ENCODE measurements around the gene AGFG1. TPM values are rescaled to one million over a fixed set of nuclear protein-coding genes. Genes with fewer than 3 reads are reported as not detected.
A peak's percentile ranks its signal among the peaks of the same experiment; 100 is the strongest.

Gene AGFG1
- total and polyA plus RNA-seq, 11 donors = 12.0 to 92.1 (median 60.0) TPM

GRCh38 chr2:227442639-227443038 is 29.3 kb upstream of the AGFG1 start:
- TF ChIP-seq, protein P1, sequence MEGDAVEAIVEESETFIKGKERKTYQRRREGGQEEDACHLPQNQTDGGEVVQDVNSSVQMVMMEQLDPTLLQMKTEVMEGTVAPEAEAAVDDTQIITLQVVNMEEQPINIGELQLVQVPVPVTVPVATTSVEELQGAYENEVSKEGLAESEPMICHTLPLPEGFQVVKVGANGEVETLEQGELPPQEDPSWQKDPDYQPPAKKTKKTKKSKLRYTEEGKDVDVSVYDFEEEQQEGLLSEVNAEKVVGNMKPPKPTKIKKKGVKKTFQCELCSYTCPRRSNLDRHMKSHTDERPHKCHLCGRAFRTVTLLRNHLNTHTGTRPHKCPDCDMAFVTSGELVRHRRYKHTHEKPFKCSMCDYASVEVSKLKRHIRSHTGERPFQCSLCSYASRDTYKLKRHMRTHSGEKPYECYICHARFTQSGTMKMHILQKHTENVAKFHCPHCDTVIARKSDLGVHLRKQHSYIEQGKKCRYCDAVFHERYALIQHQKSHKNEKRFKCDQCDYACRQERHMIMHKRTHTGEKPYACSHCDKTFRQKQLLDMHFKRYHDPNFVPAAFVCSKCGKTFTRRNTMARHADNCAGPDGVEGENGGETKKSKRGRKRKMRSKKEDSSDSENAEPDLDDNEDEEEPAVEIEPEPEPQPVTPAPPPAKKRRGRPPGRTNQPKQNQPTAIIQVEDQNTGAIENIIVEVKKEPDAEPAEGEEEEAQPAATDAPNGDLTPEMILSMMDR (IDR thresholded peaks at IDR 0.05) = no peak
- no peak for TF ChIP-seq POLR2A (IDR thresholded peaks at IDR 0.05)
- Histone ChIP-seq H3K9me3 (no peaks in the 10 kb centered on the region), H3K4me1 (no peaks in the 10 kb centered on the region), H3K27ac (no peak overlapping the region), H3K27me3 (no peaks in the 10 kb centered on the region), H3K36me3 (no peaks in the 10 kb centered on the region), H3K4me3 (no peak overlapping the region)
- whole genome bisulfite sequencing, 4 donors = 75 to 91% (median 86%) methylated on average over 1 of the region's 1 CpG
- no peak for ATAC-seq
- intact Hi-C loops (cut with DNase I) = no loop called here
- no peak for DNase-seq

GRCh38 chr2:227443889-227444568 is 27.9 kb upstream of the AGFG1 start:
- H3K27me3 ChIP-seq = no peaks in the 10 kb centered on the region
- no peaks in the 10 kb centered on the region for H3K4me1 ChIP-seq
- no peak for TF ChIP-seq POLR2A (IDR thresholded peaks at IDR 0.05)
- TF ChIP-seq, protein P1 (IDR thresholded peaks at IDR 0.05) = no peak
- 58 to 63% (median 60%) methylated on average over 12 of the region's 12 CpGs for WGBS, 4 donors
- H3K36me3 ChIP-seq = no peaks in the 10 kb centered on the region
- ATAC-seq = no peak
- no peak overlapping the region for H3K4me3 ChIP-seq
- no peak for DNase-seq
- intact Hi-C loops (cut with DNase I) = no loop called here
- H3K27ac ChIP-seq = no peak overlapping the region
- no peaks in the 10 kb centered on the region for H3K9me3 ChIP-seq

DNA sequence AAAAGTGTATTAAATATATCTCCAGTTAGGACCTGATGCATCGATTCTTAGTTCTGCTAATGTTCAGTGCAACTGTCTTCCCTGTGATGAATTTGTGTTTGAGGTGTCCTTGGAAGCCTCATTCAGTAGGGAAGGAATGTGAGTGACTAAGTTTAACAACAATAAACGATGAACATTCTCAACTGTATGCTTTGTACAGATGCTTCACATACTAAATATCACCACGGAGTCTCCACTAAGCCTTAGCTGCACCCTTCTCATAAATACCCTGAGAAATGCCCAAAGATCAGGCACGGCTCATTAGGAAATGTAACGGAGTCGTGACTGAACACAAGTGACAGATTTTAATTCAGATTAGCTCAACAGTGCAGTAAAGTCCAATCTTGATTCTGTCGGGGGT is 24.4 kb upstream of the AGFG1 start:
- ATAC-seq = no peak
- H3K27ac ChIP-seq = no peak overlapping the region
- H3K9me3 ChIP-seq = no peaks in the 10 kb centered on the region
- no peak for DNase-seq
- H3K36me3 ChIP-seq = no peaks in the 10 kb centered on the region
- no peak overlapping the region for H3K4me3 ChIP-seq
- peaks cover 0 to 31% (median 3%) of the 10 kb centered on the region in 12 donors for H3K4me1 ChIP-seq
- WGBS, 4 donors = 71 to 81% (median 75%) methylated on average over 7 of the region's 7 CpGs
- H3K27me3 ChIP-seq = no peaks in the 10 kb centered on the region
- intact Hi-C loops (cut with DNase I) = no loop called here
- no peak for TF ChIP-seq POLR2A (IDR thresholded peaks at IDR 0.05)
- TF ChIP-seq, protein P1 (IDR thresholded peaks at IDR 0.05) = no peak

GRCh38 chr2:227450311-227450841 is 21.6 kb upstream of the AGFG1 start:
- no peak for TF ChIP-seq POLR2A (IDR thresholded peaks at IDR 0.05)
- TF ChIP-seq, protein P1 (IDR thresholded peaks at IDR 0.05) = no peak
- H3K36me3 ChIP-seq = no peaks in the 10 kb centered on the region
- ATAC-seq = peak in 2 of 4 donors; percentile 10 to 30
- H3K4me1 ChIP-seq = peaks cover 0 to 37% (median 3%) of the 10 kb centered on the region in 12 donors
- peak overlapping the region in 7 of 12 donors; percentile 31 to 85 (median 40) for H3K27ac ChIP-seq
- no peaks in the 10 kb centered on the region for H3K9me3 ChIP-seq
- no peak overlapping the region for H3K4me3 ChIP-seq
- no peaks in the 10 kb centered on the region for H3K27me3 ChIP-seq
- DNase-seq = no peak
- intact Hi-C loops (cut with DNase I) = loop anchor here in 1 of 10 donors (5.0 kb wide), 1 partner anchor 43 kb away; no protein-coding TSS in a partner anchor
- WGBS, 4 donors = 33 to 58% (median 38%) methylated on average over 5 of the region's 5 CpGs

Data from heart left ventricle (tissue), 16 donors.